Measurements from ENCODE around the gene ME3.
"Not testable (repeated sequence)": the region's sequence is repeated elsewhere in the genome, so short reads cannot be mapped to it uniquely, and the experiment has no call there.

The ME3 gene

GRCh38 chr11:86551288-86552092 is 120.9 kb downstream of the ME3 start:
- peak; percentile 85 for DNase-seq

- DNase-seq, result no peak
These were observed 121.7 kb downstream of the ME3 start for GRCh38 chr11:86550757-86551156.

GRCh38 chr11:86548271-86548917 is 124.0 kb downstream of the ME3 start:
- DNase-seq, result peak; percentile 52

GRCh38 chr11:86547727-86548126 is 124.7 kb downstream of the ME3 start:
- no peak for DNase-seq

- DNase-seq, result not testable (repeated sequence)
These were observed 131.1 kb downstream of the ME3 start for GRCh38 chr11:86541299-86541698.

DNA sequence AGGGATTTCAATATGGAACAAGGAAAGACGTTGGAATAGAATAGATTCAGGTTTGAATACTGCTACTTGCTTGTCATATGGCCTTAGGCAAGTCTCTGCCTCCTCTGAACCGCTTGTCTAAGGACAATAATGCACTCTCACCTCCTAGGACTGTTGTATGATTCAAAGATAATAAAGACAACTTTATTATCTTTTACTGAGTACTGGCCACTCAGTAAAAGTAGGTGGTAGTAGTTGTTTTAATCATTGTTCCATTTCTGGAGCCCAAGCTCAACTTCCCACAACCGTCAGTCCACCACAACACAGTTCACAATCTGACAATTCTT is 134.2 kb downstream of the ME3 start:
- DNase-seq, result no peak

- DNase-seq, result peak; percentile 29
These were observed 134.7 kb downstream of the ME3 start for GRCh38 chr11:86537541-86538222.

GRCh38 chr11:86535773-86536172 is 136.6 kb downstream of the ME3 start:
- no peak for DNase-seq

DNA sequence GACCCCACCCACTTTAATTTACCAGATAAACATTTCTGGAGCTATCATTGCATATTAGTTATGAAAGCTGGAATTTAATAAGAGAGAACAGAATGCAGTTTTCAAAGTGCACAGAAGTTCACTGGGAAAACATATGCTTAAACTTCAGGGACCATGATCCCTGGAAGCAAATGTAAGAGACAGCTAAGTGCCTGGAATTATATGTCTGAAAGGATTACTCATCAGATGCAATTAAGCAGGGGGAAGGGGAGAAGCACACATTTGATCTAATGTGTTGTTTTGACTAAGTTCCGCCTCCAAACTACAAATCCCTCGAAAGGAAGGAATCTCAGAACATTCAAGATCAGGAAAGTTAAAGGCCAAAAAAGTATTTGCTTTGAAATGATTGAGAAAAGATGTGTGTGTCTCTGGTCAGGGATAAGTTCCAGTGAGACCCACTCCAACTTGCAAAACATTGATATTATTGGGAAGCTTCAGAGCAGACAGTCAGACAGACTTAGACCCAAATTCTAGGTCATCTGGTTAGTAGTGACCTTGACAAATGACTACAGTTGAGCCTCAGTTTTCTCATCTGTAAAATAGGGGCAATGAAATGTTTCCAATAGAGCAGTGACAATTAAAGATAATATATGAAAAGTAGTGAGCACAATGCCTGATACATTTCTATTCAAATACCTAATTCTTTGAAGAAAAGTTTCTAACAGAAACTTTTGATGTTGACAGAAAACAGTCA is 147.6 kb downstream of the ME3 start:
- peak; percentile 84 for DNase-seq

DNA sequence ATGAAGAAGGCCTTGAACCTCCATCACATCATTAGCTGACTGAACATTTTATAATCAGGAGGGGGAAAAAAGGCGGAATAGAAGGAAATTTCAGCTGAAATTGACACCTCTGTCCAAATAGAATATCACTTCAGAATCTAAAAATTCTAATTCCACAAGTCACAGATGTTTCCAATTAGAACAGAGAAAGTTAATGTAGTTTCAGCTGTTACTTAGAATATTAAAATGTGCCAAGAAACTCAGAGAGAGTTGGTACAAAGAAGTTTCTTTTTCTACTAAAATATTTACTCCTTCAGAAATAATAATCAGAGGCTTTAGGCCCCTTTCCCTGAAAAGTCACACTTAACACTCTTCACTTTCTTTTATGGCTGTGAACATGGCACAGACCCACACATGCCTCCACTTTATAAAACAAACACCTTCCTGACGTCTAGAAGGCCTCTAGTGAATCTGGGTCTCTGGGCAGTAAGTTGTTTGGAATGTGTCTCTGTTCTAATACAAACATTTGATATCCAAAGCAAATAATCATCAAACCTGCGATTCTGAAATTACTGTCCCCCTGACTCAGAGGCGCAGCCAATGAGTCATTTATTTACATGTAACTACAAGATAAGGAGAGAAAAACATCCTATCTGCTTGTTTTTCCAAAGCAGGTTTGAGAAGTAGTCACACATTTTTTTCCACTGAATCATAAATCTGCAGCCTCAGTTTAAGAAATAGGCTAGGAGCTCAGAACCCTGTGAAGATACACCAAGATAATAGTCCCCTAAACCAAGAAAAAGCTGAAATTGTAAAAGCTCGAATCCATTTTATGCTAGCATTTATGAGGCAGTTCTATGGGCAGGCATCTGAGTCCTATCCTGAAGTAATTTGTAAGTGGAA is 148.4 kb downstream of the ME3 start:
- peak; percentile 95 for DNase-seq

GRCh38 chr11:86522512-86522911 is 149.9 kb downstream of the ME3 start:
- not testable (repeated sequence) for DNase-seq

DNA sequence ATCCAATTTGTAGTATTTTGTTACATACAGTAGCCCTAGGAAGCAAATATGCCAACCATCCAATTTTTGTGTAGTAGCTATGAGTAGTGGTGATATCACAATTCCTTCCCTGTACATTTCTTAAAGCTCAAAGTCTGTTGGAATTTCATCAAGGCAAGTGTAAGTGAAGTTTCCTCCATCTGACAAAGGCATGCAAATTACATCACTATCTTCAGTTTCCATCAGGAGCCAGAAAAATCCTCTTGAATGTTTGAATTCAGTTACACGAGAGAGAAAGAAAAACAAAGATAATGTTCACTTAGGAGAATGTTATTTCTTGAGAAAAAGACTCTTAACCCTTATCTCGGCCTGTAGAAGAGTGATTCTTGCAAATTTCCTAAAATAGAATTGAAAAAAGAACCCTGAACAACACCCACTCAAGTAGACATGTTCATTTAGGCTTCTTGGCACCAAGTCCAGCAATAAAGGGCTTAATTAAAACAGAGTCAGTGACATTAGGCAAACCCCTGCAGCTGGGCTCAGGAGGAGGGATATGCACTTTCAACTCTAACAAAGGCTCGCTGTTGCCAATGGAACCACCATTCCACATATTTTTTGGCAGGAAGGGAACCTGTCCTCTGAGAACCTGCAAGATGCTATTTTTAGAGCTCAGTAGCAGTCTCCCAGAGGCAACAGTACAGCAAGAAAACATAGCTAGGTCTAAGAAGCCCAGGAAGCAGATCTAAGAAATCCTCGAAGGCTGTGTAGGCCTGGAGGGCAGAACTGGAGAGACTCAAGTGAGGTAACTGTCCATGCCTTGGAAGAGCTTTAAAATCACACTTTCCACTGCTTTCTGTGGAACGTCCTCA is 153.1 kb downstream of the ME3 start:
- peak; percentile 89 for DNase-seq

DNA sequence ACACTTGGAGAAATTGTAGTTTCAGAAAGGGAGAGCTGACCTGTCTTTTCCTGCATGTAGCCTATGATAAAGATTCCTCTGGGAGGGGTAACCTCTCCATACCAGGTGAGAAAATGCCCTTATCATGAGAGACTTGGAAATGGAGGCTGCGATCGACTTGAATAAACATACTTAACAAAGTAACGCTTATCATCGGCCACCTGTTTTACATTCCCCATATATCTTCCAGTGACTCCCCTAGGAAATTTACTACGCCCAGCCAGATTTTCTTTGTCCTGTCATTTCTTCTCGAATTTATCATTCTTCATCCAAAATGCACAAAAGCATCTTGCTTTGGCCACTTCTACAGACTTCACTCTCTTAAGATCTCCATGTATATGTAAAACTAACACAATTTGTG is 154.2 kb downstream of the ME3 start:
- DNase-seq, result no peak

DNA sequence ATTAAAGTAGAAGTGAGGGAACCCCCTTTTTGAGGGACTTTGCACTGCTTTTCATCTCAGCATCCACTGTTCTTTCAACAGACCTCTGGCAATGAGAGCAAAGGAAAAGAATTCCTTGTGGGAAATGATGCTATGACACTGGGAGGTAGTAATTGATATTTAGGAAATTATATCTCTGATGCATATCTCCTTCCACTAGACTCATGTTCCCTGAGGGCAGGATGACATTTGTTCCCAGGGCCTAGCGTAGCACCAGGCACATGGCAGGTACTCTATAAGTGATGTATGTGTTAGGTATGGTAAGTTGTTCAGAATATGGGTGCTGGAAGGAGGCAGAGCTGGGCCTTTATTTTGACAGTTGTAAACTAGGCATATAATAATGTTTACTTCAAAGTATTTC is 154.9 kb downstream of the ME3 start:
- no peak for DNase-seq

- peak; percentile 97 for DNase-seq
These were observed 156.9 kb downstream of the ME3 start for GRCh38 chr11:86515297-86516094.

DNA sequence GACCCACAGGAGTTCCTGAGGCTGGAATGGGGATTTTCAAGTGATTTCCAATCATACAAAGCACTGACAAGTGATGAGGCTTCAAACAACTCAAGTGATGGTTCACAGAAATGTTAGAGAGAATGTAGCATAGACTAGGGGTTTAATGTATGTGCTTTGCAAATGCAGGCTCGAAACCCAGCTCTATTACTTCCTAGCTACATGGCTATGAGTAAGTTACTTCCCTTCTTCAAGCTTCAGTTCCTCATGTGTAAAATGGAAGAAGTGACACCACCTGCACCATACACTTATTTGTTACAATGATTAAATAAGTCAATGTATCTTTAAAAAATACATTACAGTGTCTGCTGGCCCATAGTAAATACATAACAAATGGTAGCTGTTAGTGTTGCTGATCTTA is 158.0 kb downstream of the ME3 start:
- no peak for DNase-seq

- no peak for DNase-seq
These were observed 158.6 kb downstream of the ME3 start for GRCh38 chr11:86513746-86514373.

GRCh38 chr11:86513138-86513537 is 159.3 kb downstream of the ME3 start:
- no peak for DNase-seq

- DNase-seq, result peak; percentile 78
These were observed 161.3 kb downstream of the ME3 start for GRCh38 chr11:86511086-86511551.

GRCh38 chr11:86510674-86511073 is 161.7 kb downstream of the ME3 start:
- DNase-seq, result no peak
